Neural crest cell (in vitro differentiated cells): ENCODE measurements around the gene HSPA8. TPM values are rescaled to one million over a fixed set of nuclear protein-coding genes. Genes with fewer than 3 reads are reported as not detected.

Experiments used
- DNase-seq: peaks from one replicate; pipeline ENCODE4 v3.0.0; 2021; ENCODE audit warnings: low read depth, mixed read lengths, low spot score
- H3K27ac Mint-ChIP-seq: one replicate; pipeline ENCODE4 v1.8.0; 2021; ENCODE audit warnings: mild to moderate bottlenecking, mixed read lengths; ENCODE audit not compliant: unreplicated experiment
- H3K27me3 Mint-ChIP-seq: 2 replicates; pipeline ENCODE4 v1.8.0; 2021; ENCODE audit warnings: low read depth, mild to moderate bottlenecking, mixed read lengths
- H3K36me3 Mint-ChIP-seq: 2 replicates; pipeline ENCODE4 v1.8.0; 2021; ENCODE audit warnings: low read depth, mild to moderate bottlenecking, mixed read lengths
- H3K4me1 Mint-ChIP-seq: 2 replicates; pipeline ENCODE4 v1.8.0; 2021; ENCODE audit warnings: mixed read lengths
- H3K4me3 Mint-ChIP-seq: one replicate; pipeline ENCODE4 v1.8.0; 2021; ENCODE audit warnings: mild to moderate bottlenecking, mixed read lengths
- H3K9me3 Mint-ChIP-seq: 2 replicates; pipeline ENCODE4 v1.8.0; 2021; ENCODE audit warnings: mixed read lengths
- CTCF ChIP-seq: fragments of 200-600 bp; sonication (generic); conservative IDR thresholded peaks from 2 replicates; pipeline ENCODE4 v1.5.0; 2021; ENCODE audit warnings: antibody characterized with exemption, mild to moderate bottlenecking
- total RNA-seq: library from RNA; stranded (reverse); gene quantifications from 2 replicates; pipeline ENCODE4 v1.2.1, GENCODE V29; 2021

The HSPA8 gene
- total RNA-seq, 1 donor from 2014 or later: 1,559 TPM

GRCh38 chr11:123035831-123036230, 26.1 kb downstream of the HSPA8 start:
- no peaks in the 10 kb centered on the region for H3K36me3 Mint-ChIP-seq
- no peak overlapping the region for H3K4me3 Mint-ChIP-seq
- no peaks in the 10 kb centered on the region for H3K27me3 Mint-ChIP-seq
- H3K27ac Mint-ChIP-seq: no peak overlapping the region
- H3K4me1 Mint-ChIP-seq: no peaks in the 10 kb centered on the region
- DNase-seq: no peak
- no peaks in the 10 kb centered on the region for H3K9me3 Mint-ChIP-seq
- TF ChIP-seq CTCF: no peak

GRCh38 chr11:123034597-123034996, 27.3 kb downstream of the HSPA8 start:
- H3K9me3 Mint-ChIP-seq: no peaks in the 10 kb centered on the region
- TF ChIP-seq CTCF: no peak
- peaks cover 3% of the 10 kb centered on the region for H3K27me3 Mint-ChIP-seq
- no peak overlapping the region for H3K27ac Mint-ChIP-seq
- no peak overlapping the region for H3K4me3 Mint-ChIP-seq
- H3K4me1 Mint-ChIP-seq: no peaks in the 10 kb centered on the region
- DNase-seq: no peak
- H3K36me3 Mint-ChIP-seq: no peaks in the 10 kb centered on the region

- no peak overlapping the region for H3K4me3 Mint-ChIP-seq
- no peak for DNase-seq
- H3K27ac Mint-ChIP-seq: no peak overlapping the region
- no peaks in the 10 kb centered on the region for H3K4me1 Mint-ChIP-seq
- no peaks in the 10 kb centered on the region for H3K9me3 Mint-ChIP-seq
- H3K36me3 Mint-ChIP-seq: no peaks in the 10 kb centered on the region
- no peak for TF ChIP-seq CTCF
- H3K27me3 Mint-ChIP-seq: peaks cover 4% of the 10 kb centered on the region
Measured at GRCh38 chr11:123033895-123034294, 28.0 kb downstream of the HSPA8 start.

- no peak for TF ChIP-seq CTCF
- peaks cover 4% of the 10 kb centered on the region for H3K27me3 Mint-ChIP-seq
- no peak for DNase-seq
Measured at GRCh38 chr11:123030517-123030916, 31.4 kb downstream of the HSPA8 start.

GRCh38 chr11:123020968-123021367, 41.0 kb downstream of the HSPA8 start:
- H3K4me1 Mint-ChIP-seq: peaks cover 5% of the 10 kb centered on the region
- H3K27ac Mint-ChIP-seq: no peak overlapping the region
- H3K4me3 Mint-ChIP-seq: no peak overlapping the region
- H3K27me3 Mint-ChIP-seq: peaks cover 11% of the 10 kb centered on the region
- H3K36me3 Mint-ChIP-seq: no peaks in the 10 kb centered on the region
- peak; percentile 4 for DNase-seq
- peak; percentile 64 for TF ChIP-seq CTCF
- H3K9me3 Mint-ChIP-seq: no peaks in the 10 kb centered on the region

More at GRCh38 chr11:123030517-123030916, 31.4 kb downstream of the HSPA8 start:
- Mint-ChIP-seq H3K9me3 (no peaks in the 10 kb centered on the region), H3K4me1 (no peaks in the 10 kb centered on the region), H3K36me3 (no peaks in the 10 kb centered on the region), H3K4me3 (no peak overlapping the region), H3K27ac (no peak overlapping the region)

GRCh38 chr11:123018702-123019101, 43.2 kb downstream of the HSPA8 start:
- no peak overlapping the region for H3K27ac Mint-ChIP-seq

More at GRCh38 chr11:123018702-123019101, 43.2 kb downstream of the HSPA8 start:
- DNase-seq: no peak
- H3K9me3 Mint-ChIP-seq: no peaks in the 10 kb centered on the region
- peaks cover 11% of the 10 kb centered on the region for H3K27me3 Mint-ChIP-seq
- peaks cover 5% of the 10 kb centered on the region for H3K4me1 Mint-ChIP-seq
- H3K4me3 Mint-ChIP-seq: no peak overlapping the region
- no peak for TF ChIP-seq CTCF
- H3K36me3 Mint-ChIP-seq: no peaks in the 10 kb centered on the region
